Measurements from ENCODE around the gene TMIE. TPM values are rescaled to one million over a fixed set of nuclear protein-coding genes. Genes with fewer than 3 reads are reported as not detected.

Gene TMIE
- total RNA-seq, 1 donor from 2014 or later, result 0.76 TPM

DNA sequence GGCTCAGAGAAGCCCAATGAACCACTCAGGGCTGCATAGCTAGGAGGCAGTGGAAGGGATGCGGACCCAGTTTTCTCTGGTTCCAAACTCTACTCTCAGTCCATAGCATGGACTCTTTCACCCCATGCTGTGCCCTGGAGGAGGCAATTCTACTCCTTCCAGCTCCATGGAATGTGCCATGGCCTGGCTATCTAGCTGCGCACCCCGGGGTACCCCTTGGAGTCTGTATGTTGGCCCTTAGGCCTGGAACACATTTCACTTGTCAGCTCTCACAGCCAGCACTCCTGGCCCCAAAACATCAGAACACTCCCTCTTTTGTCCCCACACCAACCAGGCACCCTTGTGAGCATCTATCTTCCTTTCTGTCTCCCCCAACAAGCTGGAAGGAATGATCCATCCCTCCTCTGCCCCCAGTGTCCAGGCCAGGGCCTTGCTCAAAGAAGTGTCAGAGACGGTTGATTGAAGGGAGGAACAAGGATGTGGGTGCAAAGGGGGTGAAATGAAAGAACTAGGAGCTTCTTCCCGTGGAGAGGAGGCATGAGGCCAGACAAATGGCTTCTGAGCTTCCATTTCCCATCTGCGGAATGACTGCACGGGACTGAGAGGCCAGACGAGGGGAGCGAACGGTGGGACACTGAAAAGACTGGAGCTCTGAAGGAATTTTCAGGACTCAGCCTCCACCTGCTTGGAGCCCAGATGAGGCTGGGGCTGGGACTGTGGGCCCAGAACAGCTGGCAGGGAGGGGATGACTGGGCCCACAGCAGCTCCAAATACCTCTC, 13.7 kb downstream of the TMIE start:
- no peak for DNase-seq (ENCODE audit: low spot score)
- intact Hi-C loops (cut with DNase I), result no loop called here
- no peak for ATAC-seq

DNA sequence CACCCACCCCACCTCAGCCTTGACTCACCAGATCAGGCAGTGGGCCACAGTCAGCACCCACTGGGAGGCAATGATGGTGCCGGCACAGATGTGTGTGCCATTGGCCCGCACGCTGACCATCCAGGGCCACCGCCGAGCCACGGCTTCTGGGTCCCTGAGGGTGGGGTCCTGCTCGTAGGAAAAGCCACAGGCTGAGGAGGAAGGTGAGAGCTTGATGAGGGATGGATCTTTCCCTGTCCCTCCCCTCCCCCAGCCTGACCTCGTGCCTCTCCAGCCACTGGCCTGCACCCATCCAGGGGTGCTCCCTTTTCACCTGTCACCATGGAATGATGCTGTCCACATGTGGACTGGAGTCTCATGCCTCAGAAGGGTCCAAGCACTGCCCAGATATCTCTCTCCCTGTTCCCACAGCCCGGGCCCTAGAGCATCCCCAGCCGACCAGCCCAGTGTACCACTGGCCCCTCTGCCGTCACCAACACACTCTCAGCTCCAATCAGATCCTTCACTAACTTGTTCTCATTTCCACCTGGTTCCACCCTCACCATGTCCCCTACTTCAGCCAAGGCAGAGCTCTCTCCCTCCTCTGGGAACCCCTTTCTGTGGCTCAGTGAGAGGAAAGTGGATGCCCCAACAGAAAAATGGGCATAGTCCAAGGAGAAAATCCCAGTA, 14.4 kb downstream of the TMIE start:
- ATAC-seq, result no peak
- DNase-seq (ENCODE audit: low spot score), result no peak
- intact Hi-C loops (cut with DNase I), result no loop called here

DNA sequence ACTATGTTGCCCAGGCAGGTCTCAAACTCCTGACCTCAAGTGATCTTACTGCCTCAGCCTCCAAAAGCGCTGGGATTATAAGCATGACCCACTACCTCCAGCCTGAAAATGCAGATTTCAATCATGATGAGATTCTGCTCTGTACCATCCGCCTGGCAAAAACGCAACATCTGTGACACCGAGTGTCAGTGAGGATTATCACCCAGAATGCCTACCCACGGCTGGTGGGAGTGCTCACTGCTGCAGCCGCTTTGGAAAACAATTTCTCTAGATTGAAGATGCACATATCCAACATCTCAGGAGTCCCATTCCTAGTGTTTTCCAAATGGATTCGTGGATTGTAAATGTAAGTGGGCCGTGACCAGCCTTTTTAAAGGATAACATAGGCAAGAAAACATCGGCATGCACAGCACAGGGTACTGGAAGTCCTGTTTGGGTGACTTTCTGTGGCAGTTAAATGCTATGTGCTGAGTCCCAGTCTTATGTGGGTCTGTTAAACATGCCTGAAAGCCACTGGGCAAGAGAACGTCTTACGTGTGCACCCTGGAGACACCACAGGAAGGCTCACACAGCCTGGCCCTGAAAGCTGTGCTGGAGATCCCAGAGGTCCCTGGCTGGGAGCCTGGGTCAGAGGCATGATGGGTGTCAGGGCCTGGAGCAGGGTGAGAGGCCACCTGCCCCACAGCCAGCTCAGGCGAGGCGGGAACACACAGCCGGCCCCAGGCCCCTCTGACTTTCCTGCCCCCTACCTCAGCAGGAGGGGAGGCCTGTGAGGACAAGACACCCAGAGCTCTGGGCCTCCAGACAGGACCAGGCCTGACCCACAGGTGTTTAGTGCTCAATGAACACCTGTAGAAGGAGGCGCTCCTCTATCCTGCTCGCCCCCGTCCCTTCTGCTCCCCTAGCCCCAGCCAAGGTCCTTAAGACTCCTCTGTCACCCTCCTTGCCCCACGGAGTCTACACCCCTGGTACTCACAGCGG, 15.6 kb downstream of the TMIE start:
- no peak for ATAC-seq
- intact Hi-C loops (cut with DNase I), result no loop called here
- no peak for DNase-seq (ENCODE audit: low spot score)

DNA sequence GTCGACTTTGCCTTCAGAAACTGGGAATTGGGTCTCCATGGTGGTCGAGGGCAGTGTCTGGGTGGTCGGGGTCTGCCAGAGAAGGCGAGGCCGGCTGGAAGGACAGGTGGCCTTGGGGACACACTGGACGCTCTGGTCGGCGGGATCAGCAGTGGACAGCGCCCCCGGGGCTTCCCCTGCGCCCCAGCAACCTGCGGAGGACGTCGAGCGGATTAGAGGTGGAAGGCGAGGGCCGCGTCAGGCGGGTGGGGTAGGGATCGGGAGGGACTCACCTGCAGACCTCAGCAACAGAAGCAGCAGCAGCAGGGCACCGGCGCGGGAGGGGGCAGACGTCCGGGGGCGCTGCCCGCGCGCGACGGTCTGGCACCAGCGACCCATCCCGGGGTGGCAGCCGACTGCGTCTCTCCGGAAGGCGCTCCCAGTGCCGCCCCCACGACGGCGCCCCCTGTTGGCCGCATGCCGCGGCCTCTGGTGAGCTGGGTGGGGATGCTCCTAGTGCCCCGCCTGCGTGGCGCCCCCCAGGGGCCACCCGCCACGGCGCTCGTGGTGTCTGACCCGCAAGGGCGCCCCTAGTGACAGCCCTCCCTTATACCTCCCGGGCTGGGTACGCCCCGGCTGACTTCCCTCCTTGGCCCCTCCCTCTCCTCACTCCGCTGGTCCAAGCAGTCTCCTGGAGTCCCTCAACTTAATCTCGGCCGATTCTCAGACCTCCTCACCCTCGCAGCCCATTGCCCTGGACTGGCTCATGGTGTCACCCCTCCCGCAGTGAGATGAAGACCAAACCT, 16.4 kb downstream of the TMIE start, which contains the start of gene PRSS50:
Gene PRSS50, minus strand, starts transcription at position 423 of the 785 bp plus-strand sequence. Its CDS starts 45 bp downstream, at position 378.
- ATAC-seq, result no peak
- no peak for DNase-seq (ENCODE audit: low spot score)
- intact Hi-C loops (cut with DNase I), result no loop called here

DNA sequence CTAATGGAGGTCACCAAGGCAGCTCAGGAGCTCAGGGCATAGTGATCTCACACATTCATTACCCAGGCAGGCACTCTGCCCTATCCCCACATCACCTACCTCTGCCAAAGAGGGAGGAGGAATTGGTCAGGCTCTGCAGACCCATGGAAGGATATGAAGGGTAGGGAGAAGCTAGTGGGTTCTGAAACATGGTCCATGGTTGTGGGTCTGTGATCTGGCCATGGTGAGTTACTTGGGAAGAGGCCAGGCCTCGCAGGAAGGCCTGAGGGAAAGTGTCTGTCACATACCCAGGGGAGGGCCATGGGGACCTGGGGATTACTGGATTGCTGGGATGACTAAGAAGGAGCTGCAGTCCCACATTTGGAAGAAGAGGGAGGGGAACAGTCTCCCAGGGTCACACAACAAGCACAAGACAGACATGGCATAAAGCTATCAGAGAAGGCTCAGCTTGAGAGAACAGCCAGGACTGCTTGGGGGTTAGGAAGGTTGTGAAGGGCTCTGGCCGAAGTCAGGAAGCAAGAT, 17.9 kb downstream of the TMIE start:
- intact Hi-C loops (cut with DNase I), result no loop called here
- DNase-seq (ENCODE audit: low spot score) (no peak), ATAC-seq (no peak)

DNA sequence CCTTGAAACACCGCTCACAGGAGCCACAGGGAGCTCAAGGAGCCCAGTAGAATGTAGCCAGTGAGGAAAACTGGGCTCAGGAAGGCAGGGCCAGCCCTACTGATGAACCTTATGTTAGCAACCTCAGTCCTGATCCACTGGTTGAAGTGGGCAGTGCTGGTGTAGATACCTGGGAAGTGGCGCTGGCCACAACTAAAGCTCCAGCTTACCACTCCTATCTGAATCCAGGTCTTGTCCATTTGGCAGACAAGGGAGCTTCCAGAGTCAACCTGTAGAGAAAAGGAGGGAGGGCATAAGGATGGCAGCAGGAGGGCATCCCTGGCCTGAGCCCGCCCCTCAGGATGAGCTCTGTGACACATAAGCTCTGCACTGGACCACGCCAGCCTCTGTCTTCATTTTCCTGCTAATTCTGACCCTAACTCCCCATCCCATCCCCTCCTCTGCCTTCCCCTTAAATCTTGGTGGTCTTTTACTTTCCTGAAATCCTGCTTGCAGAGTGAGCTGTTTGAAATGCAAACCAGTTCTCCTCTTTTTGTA, 18.6 kb downstream of the TMIE start:
- intact Hi-C loops (cut with DNase I), result no loop called here
- peak; percentile 30 for DNase-seq (ENCODE audit: low spot score)
- no peak for ATAC-seq

DNA sequence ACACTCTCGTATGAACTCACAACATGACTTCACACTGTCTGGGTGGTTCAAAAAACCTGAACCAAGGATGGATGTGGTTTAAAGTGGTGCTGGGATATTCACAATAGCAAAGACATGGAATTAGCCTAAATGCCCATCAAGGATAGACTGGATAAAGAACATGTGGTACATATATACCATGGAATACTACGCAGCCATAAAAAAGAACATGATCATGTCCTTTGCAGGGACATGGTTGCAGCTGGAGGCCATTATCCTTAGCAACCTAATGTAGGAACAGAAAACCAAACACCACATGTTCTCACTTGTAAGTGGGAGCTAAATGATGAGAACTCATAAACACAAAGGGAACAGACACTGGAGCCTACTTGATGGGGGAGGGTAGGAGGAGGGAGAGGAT, 19.8 kb downstream of the TMIE start:
- intact Hi-C loops (cut with DNase I), result no loop called here
- no peak for DNase-seq (ENCODE audit: low spot score)

DNA sequence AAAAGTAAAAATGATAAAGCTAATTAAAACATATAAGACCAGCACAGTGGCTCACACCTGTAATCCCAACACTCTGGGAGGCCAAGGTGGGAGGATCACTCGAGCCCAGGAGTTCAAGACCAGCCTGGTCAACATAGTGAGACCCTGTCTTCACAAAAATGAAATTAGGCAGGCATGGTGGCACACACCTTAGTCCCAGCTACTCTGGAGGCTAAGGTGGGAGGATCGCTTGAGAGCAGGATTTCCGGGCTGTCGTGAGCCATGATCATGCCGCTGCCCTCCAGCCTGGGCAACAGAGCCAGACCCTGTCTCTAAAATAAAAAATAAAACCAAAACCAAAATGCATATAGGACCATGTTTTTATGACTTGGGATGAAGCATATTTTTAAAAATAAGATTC, 21.3 kb downstream of the TMIE start:
- no peak for ATAC-seq
- intact Hi-C loops (cut with DNase I), result no loop called here
- DNase-seq (ENCODE audit: low spot score), result no peak

More for the DNA sequence above, 19.8 kb downstream of the TMIE start:
- ATAC-seq, result no peak

DNA sequence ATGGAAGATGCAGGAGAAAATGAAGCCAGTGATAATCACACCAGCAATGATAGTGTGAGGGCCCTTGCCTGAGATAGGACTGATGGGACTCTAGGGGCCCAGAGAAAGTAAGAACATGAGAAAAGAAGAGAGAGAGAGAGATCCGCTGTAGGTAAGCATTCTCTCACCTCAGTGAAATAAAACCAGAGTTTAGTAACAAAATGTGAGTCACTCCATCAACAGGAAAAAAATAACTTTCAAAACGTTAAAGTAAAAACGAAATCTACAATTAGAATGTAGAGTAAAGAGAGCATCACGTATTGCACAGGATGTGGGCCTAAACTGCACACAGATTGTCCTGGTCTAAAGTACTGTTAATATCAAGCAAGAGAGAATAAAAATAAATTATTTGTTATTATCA, 23.2 kb downstream of the TMIE start:
- DNase-seq (ENCODE audit: low spot score) (no peak), ATAC-seq (no peak)
- intact Hi-C loops (cut with DNase I), result no loop called here

DNA sequence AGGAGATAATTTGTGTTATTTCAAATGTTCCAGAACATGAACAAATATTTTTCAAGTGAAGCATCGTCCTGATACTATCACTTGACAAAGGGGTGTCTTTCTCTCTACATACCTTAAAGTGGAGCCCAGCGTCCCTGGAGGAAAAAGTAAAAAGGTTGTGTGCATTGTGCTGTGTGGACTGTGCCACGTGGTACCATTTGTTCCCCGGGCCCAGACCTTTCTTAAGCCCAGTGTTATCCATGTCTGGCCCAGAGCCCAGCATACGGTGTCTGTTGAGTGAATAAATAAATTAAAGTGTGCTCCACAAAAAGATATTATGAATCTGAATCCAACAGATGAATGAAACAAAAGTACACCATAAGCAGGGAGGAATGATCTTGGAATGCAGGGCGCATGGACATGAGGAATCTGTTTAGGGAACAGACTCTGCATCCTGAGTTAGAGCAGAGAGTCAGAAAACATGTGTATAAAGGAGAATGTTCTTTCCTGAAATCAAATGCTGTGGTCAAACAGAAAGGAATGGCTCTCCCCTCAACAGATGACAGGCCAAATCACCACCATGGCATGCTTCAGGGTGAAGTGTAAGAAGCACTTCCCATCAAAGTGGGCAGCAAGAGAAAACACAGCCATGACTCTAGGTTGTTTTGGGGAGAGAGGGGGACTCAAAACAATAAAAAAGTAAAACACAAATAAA, 24.6 kb downstream of the TMIE start:
- ATAC-seq (no peak), DNase-seq (ENCODE audit: low spot score) (no peak)
- intact Hi-C loops (cut with DNase I), result no loop called here

DNA sequence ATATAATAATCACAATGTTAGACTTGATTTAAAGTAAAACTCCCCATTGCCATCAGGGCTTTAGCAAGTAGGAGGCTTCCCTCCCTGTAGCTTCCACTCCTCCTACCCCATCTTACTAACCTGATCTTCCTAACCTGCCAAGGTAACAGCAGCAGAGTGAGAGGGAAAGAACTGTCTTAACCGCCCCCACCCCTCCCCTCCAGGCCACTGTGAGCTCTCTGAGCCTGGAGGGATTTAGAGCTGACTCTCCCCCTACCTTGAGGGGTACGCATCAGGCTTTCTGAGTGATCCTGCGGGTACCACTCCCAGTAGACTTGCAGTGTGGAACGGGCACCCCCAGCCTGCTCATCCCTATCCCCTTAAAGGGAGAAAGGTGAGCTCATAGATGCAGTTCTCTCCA, 27.8 kb downstream of the TMIE start:
- intact Hi-C loops (cut with DNase I), result no loop called here
- no peak for ATAC-seq
- DNase-seq (ENCODE audit: low spot score), result no peak

DNA sequence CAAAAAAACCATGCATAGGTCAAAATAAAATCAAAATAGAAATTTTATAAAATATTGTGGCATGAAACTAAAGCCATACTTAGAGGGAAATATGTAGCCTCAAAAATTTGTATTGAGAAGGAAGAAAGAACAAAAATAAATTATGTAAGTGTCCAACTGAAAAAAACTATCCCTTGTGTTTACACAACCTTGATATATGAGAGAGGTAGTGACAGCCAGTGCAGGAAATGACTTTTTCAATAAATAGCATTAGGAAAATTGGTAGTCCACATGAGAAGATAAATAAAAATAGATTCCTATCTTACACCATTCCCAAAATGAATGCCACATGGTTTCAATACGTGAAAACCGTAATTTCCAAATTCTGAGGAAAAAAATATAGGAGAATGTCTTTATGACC, 29.6 kb downstream of the TMIE start:
- intact Hi-C loops (cut with DNase I), result no loop called here
- ATAC-seq (no peak), DNase-seq (ENCODE audit: low spot score) (no peak)

DNA sequence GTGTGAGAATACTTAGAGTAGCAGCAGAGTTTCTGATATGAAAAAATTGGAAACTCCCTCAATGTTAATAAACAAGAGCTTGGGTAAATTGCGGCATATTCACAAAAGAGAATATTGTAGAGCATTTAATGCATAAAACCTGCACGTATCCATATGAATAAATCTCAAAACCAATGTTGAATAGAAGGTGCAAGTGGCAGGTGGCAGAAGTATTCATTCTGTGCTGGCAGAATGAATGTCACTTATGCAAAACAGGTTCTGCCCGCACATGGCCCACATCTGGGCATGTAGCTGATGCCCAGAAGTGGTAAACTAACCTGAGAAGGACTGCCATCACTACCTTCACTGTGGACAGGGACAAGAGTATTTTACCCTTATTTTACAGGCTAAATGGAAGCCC, 30.6 kb downstream of the TMIE start:
- DNase-seq (ENCODE audit: low spot score) (no peak), ATAC-seq (no peak)
- intact Hi-C loops (cut with DNase I), result loop anchor here (2.0 kb wide), 1 partner anchor 49 kb away; no protein-coding TSS in a partner anchor

DNA sequence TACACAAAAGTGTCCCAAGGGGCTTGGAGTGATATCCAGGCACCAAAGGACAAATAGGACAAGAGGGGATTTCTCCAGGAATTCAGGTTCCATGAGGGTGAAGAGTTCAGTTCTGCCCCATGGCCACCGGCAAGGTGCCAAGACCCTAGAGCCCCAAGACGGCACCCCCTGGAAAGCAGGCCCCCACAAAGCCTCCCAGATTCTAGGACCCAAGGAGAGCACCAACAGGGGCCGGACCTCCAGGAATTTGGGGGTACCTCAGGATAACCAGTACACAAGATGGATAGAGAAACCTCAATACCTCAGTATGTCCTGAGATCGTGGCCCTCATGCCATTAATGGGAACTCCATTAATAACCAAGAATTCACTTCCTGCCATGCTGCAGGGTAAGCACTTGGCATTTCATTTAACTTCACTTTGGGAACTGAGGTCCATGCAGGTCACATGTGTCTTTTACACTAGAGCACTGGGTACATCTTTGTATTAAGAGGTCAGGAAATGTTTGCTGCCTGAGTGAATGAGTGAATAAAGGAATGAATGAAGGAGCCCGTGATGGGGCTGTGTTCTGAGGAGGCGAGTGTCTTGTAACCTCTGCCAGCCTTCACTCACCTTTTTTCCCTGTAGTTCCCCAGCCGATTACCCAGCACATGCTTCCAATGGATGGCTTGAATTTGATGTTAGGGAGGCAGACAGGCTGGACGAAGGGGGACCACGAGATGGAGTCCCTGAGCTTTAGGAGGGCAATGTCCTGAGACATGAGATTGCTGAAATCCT, 32.0 kb downstream of the TMIE start:
- intact Hi-C loops (cut with DNase I), result loop anchor here (2.0 kb wide), 1 partner anchor 50 kb away; no protein-coding TSS in a partner anchor
- DNase-seq (ENCODE audit: low spot score) (no peak), ATAC-seq (no peak)

DNA sequence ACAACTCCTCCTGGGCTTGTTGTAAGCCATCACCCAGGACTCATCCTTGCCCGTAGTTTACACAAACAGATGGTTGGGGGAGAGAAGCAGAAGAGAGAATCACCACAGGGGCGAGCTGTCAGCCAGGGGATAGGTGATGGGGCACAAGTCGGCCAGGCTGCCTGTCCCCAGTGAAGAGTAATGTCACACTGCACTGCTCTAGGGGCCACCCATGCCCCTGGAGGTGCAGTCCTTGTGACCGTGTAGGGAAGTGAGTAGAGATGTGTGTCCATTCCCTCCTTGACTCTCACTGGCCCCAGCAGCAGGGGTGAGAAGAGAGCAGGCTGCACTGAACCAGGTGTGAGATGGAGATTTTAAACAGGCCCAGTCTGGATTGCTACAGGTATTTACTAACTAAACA, 33.6 kb downstream of the TMIE start:
- DNase-seq (ENCODE audit: low spot score) (no peak), ATAC-seq (no peak)
- intact Hi-C loops (cut with DNase I), result no loop called here

DNA sequence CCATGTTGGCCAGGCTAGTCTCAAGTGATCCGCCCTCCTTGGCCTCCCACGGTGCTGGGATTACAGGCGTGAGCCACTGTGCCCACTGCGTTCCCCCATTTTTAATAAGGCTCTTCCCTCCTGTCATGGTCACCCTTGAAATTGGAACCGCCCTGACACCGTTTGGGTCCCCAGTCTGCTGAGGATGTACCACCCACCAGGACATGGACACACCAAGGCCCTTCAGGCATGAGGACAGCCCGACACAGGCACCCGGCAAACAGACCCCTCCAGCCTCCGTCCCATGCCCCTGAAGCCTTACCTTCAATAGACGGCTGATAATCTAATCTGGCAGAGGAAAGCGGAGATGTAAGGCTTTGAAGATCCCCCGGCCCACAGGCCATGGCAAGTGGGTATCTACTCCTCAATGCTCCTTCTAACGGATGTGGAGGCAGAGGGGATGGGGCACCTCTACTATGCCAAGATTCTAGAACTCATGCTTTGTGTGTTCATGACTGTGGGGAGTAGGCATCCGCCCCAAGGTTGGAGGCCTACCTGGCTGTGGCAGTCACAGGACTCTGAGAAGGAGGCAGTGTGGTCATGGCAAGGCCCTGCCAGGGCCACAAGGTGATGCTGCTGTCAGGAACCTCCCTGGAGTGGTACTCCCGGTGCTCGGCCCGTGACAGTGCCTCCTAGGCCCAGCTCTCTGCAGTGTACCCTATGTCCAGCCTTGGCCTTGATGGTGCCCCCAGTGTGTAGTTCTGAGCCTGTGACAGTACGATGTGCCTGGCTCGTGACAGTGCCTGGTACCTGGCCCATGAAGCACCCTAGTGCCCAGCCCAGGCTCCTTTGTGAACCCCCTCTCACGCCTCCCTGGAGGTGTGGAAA, 35.0 kb downstream of the TMIE start:
- intact Hi-C loops (cut with DNase I), result no loop called here
- no peak for DNase-seq (ENCODE audit: low spot score)

More for the DNA sequence above, 35.0 kb downstream of the TMIE start:
- ATAC-seq, result no peak
